ENCODE measurements around the gene ELAVL4.

DNA sequence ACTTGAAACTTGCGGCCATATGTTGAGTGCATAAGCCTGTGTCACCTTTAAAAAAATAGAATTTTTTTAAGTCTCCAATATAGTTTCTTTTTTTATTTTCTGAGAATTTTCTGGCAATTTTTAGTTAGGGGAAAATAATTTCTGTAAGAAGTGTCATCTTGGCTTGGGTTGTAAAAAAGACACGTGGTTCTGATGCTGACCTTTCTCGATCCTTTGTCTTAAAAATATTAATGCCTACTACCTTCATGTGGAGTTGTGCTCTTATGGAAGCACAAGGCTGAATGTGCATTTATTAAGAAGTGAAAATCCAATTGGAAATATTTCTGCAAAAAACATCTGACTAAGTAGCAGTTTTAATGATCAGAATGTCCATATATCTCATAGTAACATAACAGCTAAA lies 3.5 kb downstream of the ELAVL4 start:
- TF ChIP-seq POLR2A (IDR thresholded peaks at IDR 0.05; ENCODE audit: low read depth, low read length): no peak
- TF ChIP-seq TAF1 (IDR thresholded peaks at IDR 0.05; ENCODE audit: borderline replicate concordance, low read depth, low read length): no peak
- no peak for TF ChIP-seq POLR2AphosphoS5 (IDR thresholded peaks at IDR 0.05; ENCODE audit: low read depth, low read length)
